ENCODE data around the gene IGDCC3. TPM values are rescaled to one million over a fixed set of nuclear protein-coding genes. Genes with fewer than 3 reads are reported as not detected.

Gene IGDCC3
- total RNA-seq, 2 experiments from 2014 or later: not detected

GRCh38 chr15:65290228-65290627, 87.6 kb downstream of the IGDCC3 start:
- DNase-seq: no peak
- peaks cover 41% of the 10 kb centered on the region for H3K4me1 Mint-ChIP-seq
- H3K4me3 Mint-ChIP-seq: no peak overlapping the region
- no peaks in the 10 kb centered on the region for H3K9me3 Mint-ChIP-seq
- ChIA-PET POLR2A (no interaction called here), CTCF (interaction anchor here (0.7 to 1.0 kb wide), 3 partner anchors 10 to 15 kb away, joined by 3 read pairs; partner anchors contain the start of gene RNU5B-1)
- no peak overlapping the region for H3K27ac Mint-ChIP-seq
- no peaks in the 10 kb centered on the region for H3K27me3 Mint-ChIP-seq
- H3K36me3 Mint-ChIP-seq (ENCODE audit: low read depth): no peaks in the 10 kb centered on the region

DNA sequence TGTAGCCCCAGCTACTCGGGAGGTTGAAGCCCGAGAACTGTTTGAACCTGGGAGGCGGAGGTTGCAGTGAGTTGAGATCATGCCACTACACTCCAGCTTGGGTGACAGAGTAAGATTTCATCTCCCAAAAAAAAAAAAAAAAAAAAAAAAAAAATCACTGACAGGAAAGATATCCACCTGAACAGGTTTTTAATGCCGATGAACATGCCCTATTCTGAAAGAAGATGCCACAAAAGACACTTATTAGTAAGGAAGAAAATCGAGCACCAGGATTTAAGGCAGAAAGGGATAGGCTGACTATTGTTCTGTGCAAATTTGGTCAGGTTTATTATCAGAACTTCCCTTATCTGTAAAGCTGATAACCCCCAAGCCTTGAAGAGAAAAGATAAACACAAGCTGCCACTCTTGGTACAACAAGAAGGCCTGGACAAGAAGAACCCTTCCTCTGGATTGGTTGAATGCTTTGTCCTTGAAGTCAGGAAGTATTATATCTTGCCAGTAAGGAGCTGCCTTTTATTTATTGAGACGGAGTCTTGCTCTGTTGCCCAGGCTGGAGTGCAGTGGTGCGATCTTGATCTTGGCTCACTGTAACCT, 88.4 kb downstream of the IGDCC3 start:
- POLR2A ChIA-PET: no interaction called here
- peaks cover 35% of the 10 kb centered on the region for H3K4me1 Mint-ChIP-seq

GRCh38 chr15:65287520-65287855, 90.3 kb downstream of the IGDCC3 start:
- ChIA-PET POLR2A (interaction anchor here (1.4 to 3.2 kb wide), 2 partner anchors 13 to 17 kb away, joined by 6 to 23 read pairs; partner anchors contain the start of gene RNU5B-1), CTCF (interaction anchor here (1.0 to 3.0 kb wide), 4 partner anchors 10 to 208 kb away, joined by 3 to 17 read pairs (median 8); partner anchors contain the start of gene RNU5B-1)
- peak overlapping the region; percentile 90 for H3K27ac Mint-ChIP-seq
- no peaks in the 10 kb centered on the region for H3K9me3 Mint-ChIP-seq
- H3K36me3 Mint-ChIP-seq (ENCODE audit: low read depth): peaks cover 9% of the 10 kb centered on the region
- H3K27me3 Mint-ChIP-seq: no peaks in the 10 kb centered on the region
- peaks cover 37% of the 10 kb centered on the region for H3K4me1 Mint-ChIP-seq
- peak overlapping the region; percentile 80 for H3K4me3 Mint-ChIP-seq
- no peak for DNase-seq

More for the DNA sequence above, 88.4 kb downstream of the IGDCC3 start:
- no peak overlapping the region for H3K4me3 Mint-ChIP-seq
- DNase-seq: no peak
- CTCF ChIA-PET: interaction anchor here (0.7 to 1.0 kb wide), 3 partner anchors 10 to 15 kb away, joined by 3 read pairs; partner anchors contain the start of gene RNU5B-1
- H3K36me3 Mint-ChIP-seq (ENCODE audit: low read depth): no peaks in the 10 kb centered on the region
- H3K9me3 Mint-ChIP-seq: no peaks in the 10 kb centered on the region
- H3K27ac Mint-ChIP-seq: no peak overlapping the region
- no peaks in the 10 kb centered on the region for H3K27me3 Mint-ChIP-seq

DNA sequence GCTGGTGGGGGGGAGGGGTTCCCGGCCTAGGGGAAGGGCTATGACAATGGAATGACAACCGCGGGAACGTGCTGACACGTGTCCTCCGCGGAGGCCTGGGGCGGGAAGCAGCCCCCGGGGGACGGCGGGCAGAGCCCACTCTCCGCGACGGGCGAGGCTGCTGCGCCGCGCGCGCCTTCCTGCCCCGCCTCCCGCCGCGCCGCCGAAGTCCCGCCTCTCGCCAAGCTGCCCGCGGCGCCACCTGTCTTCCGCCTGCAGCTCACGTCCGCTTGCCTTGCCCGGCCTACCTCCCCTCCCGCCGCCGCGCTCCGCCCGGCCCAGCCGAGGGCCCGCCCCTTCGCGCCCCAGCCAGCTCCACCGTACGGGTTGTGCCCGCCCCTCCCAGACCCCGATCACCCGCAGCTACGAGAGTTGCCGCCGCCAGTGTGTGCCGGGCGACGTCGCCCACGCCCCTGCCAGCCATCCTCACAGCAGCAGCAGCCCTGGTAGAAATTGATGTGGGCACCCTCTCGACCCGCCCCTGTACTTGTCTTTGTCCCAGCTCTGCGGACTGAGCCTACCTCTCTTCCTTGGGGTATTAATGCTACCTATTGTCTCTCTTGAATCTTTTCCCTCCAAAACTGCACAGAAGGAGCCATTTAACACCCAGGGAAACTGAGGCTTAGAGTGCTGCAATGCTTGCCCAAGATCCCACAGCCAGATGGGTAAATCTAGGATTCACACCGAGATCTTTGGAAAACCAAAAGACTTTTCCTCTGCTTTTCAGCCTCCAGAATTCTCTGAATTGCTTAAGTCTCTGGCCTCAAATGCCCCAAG, 90.9 kb downstream of the IGDCC3 start, which contains the start of gene PARP16:
TSS of gene PARP16 (minus strand) at position 180 of the 816 bp plus-strand sequence. CDS start 457 bp downstream, outside the sequence.
- H3K36me3 Mint-ChIP-seq (ENCODE audit: low read depth): peaks cover 13% of the 10 kb centered on the region
- POLR2A ChIA-PET: interaction anchor here (0.8 to 3.2 kb wide), 4 partner anchors 10 to 18 kb away, joined by 4 to 23 read pairs (median 5); partner anchors contain the start of gene RNU5B-1
- CTCF ChIA-PET: interaction anchor here (0.6 to 3.0 kb wide), 7 partner anchors 10 to 208 kb away, joined by 3 to 17 read pairs (median 4); partner anchors contain the start of gene RNU5B-1

GRCh38 chr15:65286069-65286703, 91.6 kb downstream of the IGDCC3 start:
- Mint-ChIP-seq H3K4me1 (peaks cover 38% of the 10 kb centered on the region), H3K4me3 (peak overlapping the region; percentile 80), H3K9me3 (no peaks in the 10 kb centered on the region), H3K27me3 (no peaks in the 10 kb centered on the region), H3K27ac (peak overlapping the region; percentile 90), H3K36me3 (ENCODE audit: low read depth) (peaks cover 13% of the 10 kb centered on the region)
- CTCF ChIA-PET: interaction anchor here (0.6 to 3.0 kb wide), 6 partner anchors 11 to 18 kb away, joined by 3 to 17 read pairs (median 6); partner anchors contain the start of gene RNU5B-1
- DNase-seq: no peak
- POLR2A ChIA-PET: interaction anchor here (0.6 to 3.2 kb wide), 5 partner anchors 10 to 195 kb away, joined by 3 to 23 read pairs (median 4); partner anchors contain the start of gene RNU5B-1

More for the DNA sequence above, 90.9 kb downstream of the IGDCC3 start, which contains the start of gene PARP16:
- Mint-ChIP-seq H3K27me3 (no peaks in the 10 kb centered on the region), H3K4me1 (peaks cover 39% of the 10 kb centered on the region), H3K9me3 (no peaks in the 10 kb centered on the region), H3K27ac (peak within 1 kb of the TSS; percentile 90), H3K4me3 (peak within 1 kb of the TSS; percentile 80)
- peak; percentile 91 for DNase-seq

- CTCF ChIA-PET: interaction anchor here (1.6 to 3.0 kb wide), 3 partner anchors 10 to 19 kb away, joined by 6 to 12 read pairs (median 6); partner anchors contain the start of gene RNU5B-1
- no peak for DNase-seq
- no peaks in the 10 kb centered on the region for H3K27me3 Mint-ChIP-seq
- POLR2A ChIA-PET: interaction anchor here (0.6 to 3.2 kb wide), 2 partner anchors 19 to 196 kb away, joined by 3 to 23 read pairs; partner anchors contain the start of gene RNU5B-1
- H3K4me3 Mint-ChIP-seq: peak overlapping the region; percentile 80
- H3K27ac Mint-ChIP-seq: peak overlapping the region; percentile 90
- H3K36me3 Mint-ChIP-seq (ENCODE audit: low read depth): peaks cover 17% of the 10 kb centered on the region
- H3K4me1 Mint-ChIP-seq: peaks cover 37% of the 10 kb centered on the region
- H3K9me3 Mint-ChIP-seq: no peaks in the 10 kb centered on the region
These were observed 92.3 kb downstream of the IGDCC3 start for GRCh38 chr15:65285291-65286068.

DNA sequence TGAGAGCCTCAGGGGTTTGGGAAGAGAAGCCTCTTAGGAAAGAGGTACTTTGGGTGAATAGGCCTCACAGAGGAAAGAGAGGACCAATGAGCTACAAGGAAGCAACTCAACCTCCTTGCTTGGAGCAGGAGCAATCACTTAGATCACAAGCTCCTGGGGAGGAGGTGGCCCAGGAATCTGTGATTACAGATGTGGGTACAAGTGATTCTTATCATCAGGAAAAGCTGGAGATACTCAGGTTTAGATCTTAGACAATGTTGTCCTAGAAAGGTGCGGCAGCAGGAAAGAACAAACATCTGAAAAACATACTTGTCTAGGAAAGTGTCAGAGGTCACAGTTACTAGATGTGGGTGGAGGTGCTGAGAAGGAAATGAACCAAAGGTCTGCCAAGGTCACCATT, 99.3 kb downstream of the IGDCC3 start:
- DNase-seq: no peak
- H3K9me3 Mint-ChIP-seq: no peaks in the 10 kb centered on the region
- H3K27ac Mint-ChIP-seq: no peak overlapping the region
- ChIA-PET CTCF (interaction anchor here (0.8 to 2.5 kb wide), 4 partner anchors 13 to 70 kb away, joined by 3 to 8 read pairs (median 4); no protein-coding TSS in a partner anchor), POLR2A (no interaction called here)
- H3K4me3 Mint-ChIP-seq: no peak overlapping the region
- H3K27me3 Mint-ChIP-seq: no peaks in the 10 kb centered on the region
- peaks cover 40% of the 10 kb centered on the region for H3K4me1 Mint-ChIP-seq
- H3K36me3 Mint-ChIP-seq (ENCODE audit: low read depth): peaks cover 20% of the 10 kb centered on the region

Other genes starting within 250 kb of the IGDCC3 start
- gene PDCD7, start 244.2 kb downstream of the IGDCC3 start, total RNA-seq: 10 to 100 TPM; 19.5 to 26.5 TPM
- 10 to 100 TPM; 44.9 to 47.3 TPM for gene CLPX, start 192.7 kb downstream of the IGDCC3 start, total RNA-seq
- gene CILP, start 166.5 kb downstream of the IGDCC3 start, total RNA-seq: under 1 TPM; 0.04 to 0.12 TPM
- 10 to 100 TPM; 19.0 to 21.7 TPM for gene PARP16, start 91.1 kb downstream of the IGDCC3 start, total RNA-seq
- not detected for gene RNU5A-1, start 82.0 kb downstream of the IGDCC3 start, total RNA-seq
- gene RNU5B-1, start 73.3 kb downstream of the IGDCC3 start, total RNA-seq: 10 to 100 TPM; 14.4 to 36.1 TPM
- under 1 TPM; 0.06 to 0.12 TPM for gene IGDCC4, start 44.9 kb upstream of the IGDCC3 start, total RNA-seq
- 10 to 100 TPM; 42.8 to 45.4 TPM for gene DPP8, start 139.7 kb upstream of the IGDCC3 start, total RNA-seq
- gene HACD3, start 152.5 kb upstream of the IGDCC3 start, total RNA-seq: 10 to 100 TPM; 31.3 to 32.8 TPM
- gene INTS14, start 233.1 kb upstream of the IGDCC3 start, total RNA-seq: 10 to 100 TPM; 38.4 to 46.8 TPM
- gene SLC24A1, start 243.9 kb upstream of the IGDCC3 start, total RNA-seq: 1 to 10 TPM; 4.3 to 5.4 TPM

All from activated CD4-positive, alpha-beta T cell treated with anti-CD3 and anti-CD28 coated beads, Interleukin-2, amount 10 ng/mL, durations not matched to agents 7 days and 5 days (primary cell).